Duodenal mucosa (tissue), 2 donors: Measurements from ENCODE around the gene MAN1C1.
"Not testable (repeated sequence)": the region's sequence is repeated elsewhere in the genome, so short reads cannot be mapped to it uniquely, and the experiment has no call there.

Source experiments
- H3K27ac ChIP-seq: one replicate; pipeline ENCODE4 v1.7.0; 2013; ENCODE audit warnings: low read depth, low read length
- H3K27me3 ChIP-seq, 2 donors: one replicate each; pipeline ENCODE4 v1.7.0; 2013; ENCODE audit warnings: low read length in 2 of 2, control low read depth in 1 of 2; ENCODE audit not compliant: insufficient read depth in 2 of 2, control insufficient read depth in 1 of 2
- H3K36me3 ChIP-seq, 2 donors: one replicate each; pipeline ENCODE4 v1.7.0; 2013; ENCODE audit warnings: low read length in 2 of 2, control low read depth in 1 of 2; ENCODE audit not compliant: insufficient read depth in 2 of 2, control insufficient read depth in 1 of 2
- H3K4me1 ChIP-seq, 2 donors: one replicate each; pipeline ENCODE4 v1.7.0; 2013; ENCODE audit warnings: low read length in 2 of 2, control low read depth in 1 of 2; ENCODE audit not compliant: insufficient read depth in 2 of 2, control insufficient read depth in 1 of 2
- H3K4me3 ChIP-seq, 2 donors: one replicate each; pipeline ENCODE4 v1.7.0; 2013; ENCODE audit warnings: low read length in 2 of 2, low read depth in 1 of 2
- H3K9ac ChIP-seq, 2 donors: one replicate each; pipeline ENCODE4 v1.7.0; 2013; ENCODE audit warnings: low read length in 2 of 2, low read depth in 1 of 2
- H3K9me3 ChIP-seq, 2 donors: one replicate each; pipeline ENCODE4 v1.7.0; 2013; ENCODE audit warnings: low read length in 2 of 2, control low read depth in 1 of 2; ENCODE audit not compliant: control insufficient read depth in 1 of 2

MAN1C1 gene

DNA sequence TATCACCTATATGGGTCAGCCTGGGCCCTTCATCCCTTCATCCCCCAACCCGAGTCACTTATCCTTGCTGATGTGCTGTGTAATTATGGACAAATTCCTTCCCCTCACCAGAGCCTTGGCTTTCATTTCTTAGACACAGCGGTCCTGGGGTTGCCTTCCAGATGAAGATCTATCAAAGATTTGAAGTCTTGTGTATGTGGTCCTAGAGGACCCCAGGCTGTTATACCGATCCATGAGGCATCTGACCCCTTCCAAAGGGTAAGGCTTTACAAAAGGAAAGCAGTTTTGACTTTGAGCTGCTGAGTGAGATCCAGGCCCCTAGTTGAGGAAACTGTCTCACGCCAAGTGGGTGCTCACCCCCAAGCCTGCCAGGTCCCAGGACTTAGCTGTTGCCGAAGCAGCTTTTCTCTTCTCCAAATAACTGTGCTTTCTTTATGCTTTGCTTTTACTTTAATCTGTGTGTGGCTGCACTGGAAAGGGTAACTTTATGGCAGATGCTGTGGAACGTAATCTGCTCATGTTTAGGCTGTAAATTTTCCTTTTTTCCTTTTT lies 37.6 kb downstream of the MAN1C1 start:
- Histone ChIP-seq H3K9ac (no peak overlapping the region), H3K27me3 (no peaks in the 10 kb centered on the region), H3K4me3 (no peak overlapping the region), H3K9me3 (no peaks in the 10 kb centered on the region), H3K4me1 (peaks cover 0 to 2% of the 10 kb centered on the region in 2 donors), H3K27ac (no peak overlapping the region), H3K36me3 (no peaks in the 10 kb centered on the region)

DNA sequence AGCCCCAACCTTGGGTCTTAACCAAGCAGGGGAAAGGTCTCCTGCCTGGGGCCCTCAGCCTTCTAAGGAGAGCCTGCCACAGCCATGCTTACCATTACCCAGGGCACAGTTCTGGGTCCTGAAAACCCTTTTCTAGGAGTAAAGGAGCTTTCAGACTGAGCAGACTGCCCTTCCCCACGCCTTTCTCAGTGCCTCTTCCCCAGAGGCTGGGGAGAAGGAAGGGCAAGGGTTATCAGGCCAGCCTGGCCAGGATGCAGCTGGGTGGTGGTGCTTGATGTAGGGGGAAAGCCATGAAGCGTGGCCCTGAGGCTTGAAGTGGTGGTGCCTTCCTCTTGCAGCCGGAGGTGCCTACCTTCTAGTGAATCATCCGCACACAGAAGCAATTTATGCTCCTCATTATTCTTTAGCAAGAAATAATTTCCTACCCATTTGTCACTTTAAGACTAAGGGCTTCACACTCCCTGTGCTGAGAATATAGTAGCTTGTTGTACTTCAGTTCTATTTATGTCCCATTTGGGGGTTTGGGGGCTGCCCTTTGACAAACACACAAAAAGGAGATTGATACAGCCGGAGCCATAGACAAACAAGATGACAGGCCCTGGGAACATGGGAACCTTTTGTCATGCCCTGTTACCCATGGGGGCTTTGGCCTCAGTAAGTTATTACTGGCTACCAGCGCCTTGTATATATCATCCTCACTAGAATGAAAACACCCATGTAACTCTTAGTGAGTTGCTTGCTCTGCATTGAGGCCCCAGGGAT lies 40.7 kb downstream of the MAN1C1 start:
- H3K9ac ChIP-seq, result no peak overlapping the region
- no peaks in the 10 kb centered on the region for H3K9me3 ChIP-seq
- H3K27me3 ChIP-seq, result no peaks in the 10 kb centered on the region
- H3K4me3 ChIP-seq, result no peak overlapping the region
- no peak overlapping the region for H3K27ac ChIP-seq
- no peaks in the 10 kb centered on the region for H3K36me3 ChIP-seq
- H3K4me1 ChIP-seq, result peaks cover 10 to 12% of the 10 kb centered on the region in 2 donors

DNA sequence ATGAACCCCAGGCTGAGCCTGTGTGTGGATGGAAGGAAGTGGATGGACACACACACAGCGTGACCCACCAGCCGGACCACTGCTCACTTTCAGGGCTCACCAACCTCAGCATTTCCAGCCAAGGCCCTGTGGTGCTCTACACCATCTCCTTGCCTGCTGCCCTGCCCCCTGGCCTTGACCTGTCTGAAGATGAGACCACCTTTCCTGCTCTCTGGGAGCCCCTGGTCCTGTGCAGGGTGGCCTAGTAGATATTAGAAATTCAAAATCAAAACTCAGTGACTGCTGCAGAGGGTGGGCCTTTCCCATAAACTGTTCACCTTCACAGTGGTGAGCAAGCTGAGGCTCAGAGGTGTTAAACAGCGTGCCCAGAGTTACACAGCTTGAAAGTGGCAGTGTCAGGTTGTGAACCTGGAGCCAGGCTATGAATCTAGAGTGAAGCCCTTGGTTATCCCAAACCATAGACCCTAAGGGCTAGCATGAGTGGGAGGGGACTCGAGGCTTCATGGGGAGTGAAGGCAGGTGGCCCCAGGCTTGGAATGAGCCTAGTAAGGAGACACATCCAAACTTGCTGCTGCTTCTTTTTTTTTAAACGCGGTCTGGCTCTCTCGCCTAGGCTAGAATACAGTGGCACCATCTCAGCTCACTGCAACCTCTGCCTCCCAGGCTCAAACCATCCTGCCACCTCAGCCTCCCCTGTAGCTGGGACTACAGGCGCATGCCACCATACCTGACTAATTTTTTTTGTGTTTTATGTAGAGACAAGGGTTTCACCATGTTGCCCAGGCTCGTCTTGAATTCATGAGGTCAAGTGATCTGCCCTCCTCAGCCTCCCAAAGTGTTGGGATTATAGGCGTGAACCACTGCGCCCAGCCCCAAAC lies 41.5 kb downstream of the MAN1C1 start:
- H3K4me1 ChIP-seq, result peaks cover 10 to 12% of the 10 kb centered on the region in 2 donors

DNA sequence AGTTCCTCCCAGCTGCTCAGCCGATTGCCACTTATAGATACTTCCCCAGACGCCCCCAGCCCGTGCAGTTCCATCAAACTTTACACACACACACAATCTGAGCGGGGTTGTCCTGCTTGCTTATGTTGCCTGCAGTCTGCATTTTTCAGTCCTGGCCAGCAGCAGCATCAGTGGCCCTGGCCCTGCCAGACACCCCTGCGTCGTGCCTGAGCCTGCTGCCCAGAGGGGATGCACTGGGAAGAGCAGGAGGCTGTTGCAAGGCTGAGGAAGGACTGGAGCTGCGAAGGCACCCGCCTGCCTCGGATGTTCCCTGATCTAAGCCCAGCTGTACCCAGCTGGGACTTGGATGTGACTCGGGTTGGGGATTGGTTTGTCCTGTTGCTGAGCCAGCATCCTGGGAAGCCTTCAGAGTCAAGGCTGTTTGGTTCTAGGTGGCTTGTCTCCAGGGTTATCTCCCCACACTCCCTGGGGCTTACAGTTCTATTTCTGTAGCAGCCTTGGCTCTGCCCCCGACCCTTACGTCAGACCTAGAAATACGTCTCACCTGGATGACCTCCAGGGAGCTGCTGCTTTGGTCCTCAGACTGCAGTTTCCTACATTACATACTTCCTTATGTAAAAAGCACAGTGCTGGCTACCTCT lies 42.3 kb downstream of the MAN1C1 start:
- H3K4me3 ChIP-seq, result no peak overlapping the region
- no peaks in the 10 kb centered on the region for H3K36me3 ChIP-seq
- H3K27me3 ChIP-seq, result no peaks in the 10 kb centered on the region
- H3K9ac ChIP-seq, result peak overlapping the region in 1 of 2 donors; percentile 3
- H3K4me1 ChIP-seq, result peaks cover 10 to 12% of the 10 kb centered on the region in 2 donors
- no peak overlapping the region for H3K27ac ChIP-seq
- H3K9me3 ChIP-seq, result no peaks in the 10 kb centered on the region

More for the DNA sequence above, 41.5 kb downstream of the MAN1C1 start:
- Histone ChIP-seq H3K27ac (no peak overlapping the region), H3K4me3 (no peak overlapping the region), H3K9me3 (no peaks in the 10 kb centered on the region), H3K9ac (no peak overlapping the region), H3K36me3 (no peaks in the 10 kb centered on the region), H3K27me3 (no peaks in the 10 kb centered on the region)

DNA sequence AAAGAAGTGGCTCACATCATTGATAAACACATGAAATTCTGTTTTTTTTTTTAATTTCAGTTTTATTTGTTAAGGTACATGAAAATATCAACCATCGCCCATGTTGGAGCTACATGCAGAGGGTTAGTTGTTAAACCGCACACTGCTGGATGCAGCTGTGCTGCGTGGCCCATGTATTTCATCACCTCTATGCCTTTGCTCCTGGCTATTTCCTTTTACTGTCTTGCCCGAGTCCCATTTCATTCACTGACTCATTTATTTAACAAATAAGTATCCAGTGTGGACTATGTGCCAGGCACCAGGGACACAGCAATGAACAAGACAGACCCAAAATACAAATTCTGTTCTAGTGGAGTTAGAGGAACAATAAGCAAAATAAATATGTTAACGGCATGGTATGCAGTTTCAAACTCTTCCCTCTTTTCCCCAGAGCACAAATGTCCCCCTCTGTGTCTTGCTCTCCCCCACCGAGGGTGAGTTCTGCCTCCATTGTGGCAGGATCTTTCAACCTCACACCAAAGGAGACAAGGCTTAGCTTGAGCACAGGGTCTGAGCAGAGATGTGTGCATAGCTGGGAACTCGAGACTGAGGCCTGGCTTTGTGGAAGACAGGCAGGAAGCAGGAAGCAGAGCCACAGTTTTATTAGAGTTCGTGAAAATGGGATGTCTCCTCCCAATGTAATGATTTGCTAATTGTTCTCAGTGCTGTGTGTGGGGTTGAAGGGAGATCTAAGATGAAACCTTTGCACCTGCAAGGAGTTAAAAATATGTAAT lies 44.6 kb downstream of the MAN1C1 start:
- no peaks in the 10 kb centered on the region for H3K36me3 ChIP-seq
- H3K27ac ChIP-seq, result no peak overlapping the region
- H3K27me3 ChIP-seq, result no peaks in the 10 kb centered on the region
- H3K4me3 ChIP-seq, result no peak overlapping the region
- H3K9me3 ChIP-seq, result no peaks in the 10 kb centered on the region
- no peak overlapping the region for H3K9ac ChIP-seq
- peaks cover 10 to 12% of the 10 kb centered on the region in 2 donors for H3K4me1 ChIP-seq

DNA sequence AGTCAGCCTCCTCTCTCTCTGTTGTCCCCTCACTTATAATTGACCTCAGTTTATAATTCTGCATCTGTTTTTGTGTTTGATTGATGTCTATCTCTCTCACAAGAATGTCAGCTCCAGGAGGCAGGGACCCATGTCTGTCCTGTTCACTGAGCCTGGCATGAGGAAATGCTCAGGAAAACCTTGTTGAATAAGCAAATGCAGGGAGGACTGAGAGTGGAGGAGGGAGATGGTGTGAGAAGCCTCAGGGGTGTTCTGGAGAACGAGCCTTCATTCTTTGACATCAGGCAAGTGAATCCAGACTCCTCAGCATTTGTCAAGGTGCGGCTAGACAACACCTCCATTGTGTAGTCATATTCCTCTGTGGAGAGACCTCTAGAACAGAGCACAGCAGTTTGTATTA lies 45.5 kb downstream of the MAN1C1 start:
- Histone ChIP-seq H3K4me3 (no peak overlapping the region), H3K27me3 (no peaks in the 10 kb centered on the region), H3K27ac (no peak overlapping the region), H3K9me3 (no peaks in the 10 kb centered on the region), H3K9ac (no peak overlapping the region), H3K4me1 (peaks cover 10 to 12% of the 10 kb centered on the region in 2 donors), H3K36me3 (no peaks in the 10 kb centered on the region)

DNA sequence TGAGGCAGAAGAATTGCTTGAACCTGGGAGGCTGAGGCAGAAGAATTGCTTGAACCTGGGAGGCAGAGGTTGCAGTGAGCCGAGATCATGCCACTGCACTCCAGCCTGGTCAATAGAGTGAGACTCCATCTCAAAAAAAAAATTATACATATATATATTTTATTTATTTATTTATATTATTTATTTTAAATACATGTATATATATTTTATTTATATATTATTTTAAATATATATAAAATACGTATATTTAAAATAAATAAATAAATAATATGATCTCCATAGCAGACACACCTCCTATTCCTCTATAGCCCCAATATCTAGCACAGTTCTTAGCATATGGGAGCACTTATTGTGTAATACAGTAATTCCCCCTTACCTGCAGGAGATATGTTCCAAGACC lies 46.4 kb downstream of the MAN1C1 start:
- not testable (repeated sequence) for H3K36me3 ChIP-seq, H3K9ac ChIP-seq, H3K27me3 ChIP-seq, H3K9me3 ChIP-seq, H3K27ac ChIP-seq, H3K4me3 ChIP-seq
- peaks cover 10 to 12% of the 10 kb centered on the region in 2 donors for H3K4me1 ChIP-seq

DNA sequence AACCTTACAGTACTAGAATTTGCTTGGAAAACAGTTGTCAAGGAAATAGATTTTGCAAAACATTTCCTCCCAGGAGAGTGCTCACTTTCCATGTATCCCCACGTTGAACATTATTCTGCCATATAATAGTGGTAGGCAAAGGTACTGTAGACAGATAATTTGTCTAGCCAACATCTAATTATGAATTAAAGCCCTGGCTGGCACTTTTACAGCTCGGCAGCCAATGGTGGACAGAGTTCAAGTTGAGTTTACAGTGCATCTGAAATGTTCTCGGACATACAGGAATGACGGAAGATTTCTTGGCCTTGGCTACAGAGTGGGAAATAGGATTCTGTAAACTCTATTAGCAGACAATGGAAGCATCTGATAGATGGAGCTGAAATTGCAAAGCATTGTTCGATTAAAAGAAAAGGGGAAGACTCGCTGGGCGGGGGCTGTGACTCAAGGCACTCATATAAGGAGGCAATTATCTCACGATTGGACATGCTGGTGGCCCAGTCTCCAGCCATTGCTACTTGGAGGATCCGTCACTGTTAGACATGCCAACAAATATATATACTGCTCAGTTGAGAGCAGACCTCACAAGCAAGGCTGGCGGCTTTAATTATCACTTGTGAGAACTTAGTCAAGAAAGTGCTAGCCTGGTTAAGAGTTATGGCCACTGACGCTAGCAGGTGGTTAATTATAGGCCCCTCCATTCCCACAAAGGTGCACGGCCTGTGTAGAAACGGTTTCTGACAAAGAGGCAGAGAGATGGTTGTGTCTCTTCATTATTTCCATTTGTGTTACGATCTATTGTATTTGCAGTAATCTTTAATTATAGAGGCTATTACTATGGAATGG lies 48.0 kb downstream of the MAN1C1 start:
- Histone ChIP-seq H3K4me1 (peaks cover 8 to 12% of the 10 kb centered on the region in 2 donors), H3K27me3 (no peaks in the 10 kb centered on the region), H3K9ac (no peak overlapping the region), H3K9me3 (no peaks in the 10 kb centered on the region), H3K4me3 (no peak overlapping the region), H3K36me3 (no peaks in the 10 kb centered on the region), H3K27ac (no peak overlapping the region)

DNA sequence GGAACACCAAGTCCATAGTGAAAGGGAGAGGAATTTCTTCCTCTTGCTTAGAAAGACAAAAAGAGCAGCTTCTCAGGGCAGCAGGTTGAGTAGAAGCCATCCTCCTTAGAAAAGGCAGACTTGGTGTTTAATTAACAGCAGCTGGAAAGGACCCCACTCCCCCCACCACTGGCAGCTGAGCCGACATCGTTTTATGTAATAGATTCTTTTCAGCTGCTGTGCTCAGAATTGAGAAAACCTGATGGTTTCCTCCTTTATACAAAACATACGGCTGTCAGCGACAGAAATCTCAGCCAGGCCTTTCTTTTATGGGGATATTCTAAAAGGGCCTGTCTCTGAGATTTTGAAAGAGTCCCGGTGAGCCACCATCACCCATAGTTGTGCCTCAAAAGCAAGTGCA lies 49.9 kb downstream of the MAN1C1 start:
- no peak overlapping the region for H3K4me3 ChIP-seq
- no peak overlapping the region for H3K9ac ChIP-seq
- no peaks in the 10 kb centered on the region for H3K27me3 ChIP-seq
- no peak overlapping the region for H3K27ac ChIP-seq
- H3K9me3 ChIP-seq, result no peaks in the 10 kb centered on the region
- H3K36me3 ChIP-seq, result no peaks in the 10 kb centered on the region
- peaks cover 6 to 7% of the 10 kb centered on the region in 2 donors for H3K4me1 ChIP-seq
